Stimulated activated CD4-positive, alpha-beta T cell treated with anti-CD3 and anti-CD28 coated beads, TNF-alpha, amount 100 ng/mL, for 24 hours (primary cell): ENCODE measurements around the gene TMEM183A.

Source experiments
- DNase-seq, 3 experiments: peaks; one replicate each; pipeline ENCODE4 v3.0.0-alpha.2; 2020; ENCODE audit warnings: low read depth in 3 of 3

TMEM183A gene

GRCh38 chr1:203045821-203046594, 38.8 kb downstream of the TMEM183A start:
- no peak for DNase-seq

GRCh38 chr1:203046984-203047630, 39.9 kb downstream of the TMEM183A start:
- no peak for DNase-seq

- no peak for DNase-seq
Measured at GRCh38 chr1:203048086-203048485, 40.9 kb downstream of the TMEM183A start.

GRCh38 chr1:203048555-203049051, 41.4 kb downstream of the TMEM183A start:
- no peak for DNase-seq

- no peak for DNase-seq
Measured at GRCh38 chr1:203049077-203049476, 41.9 kb downstream of the TMEM183A start.

GRCh38 chr1:203049576-203050180, 42.5 kb downstream of the TMEM183A start:
- no peak for DNase-seq

GRCh38 chr1:203050826-203051225, 43.7 kb downstream of the TMEM183A start:
- DNase-seq: no peak

GRCh38 chr1:203051841-203052324, 44.7 kb downstream of the TMEM183A start:
- DNase-seq: no peak

GRCh38 chr1:203052601-203053000, 45.4 kb downstream of the TMEM183A start:
- DNase-seq: no peak

- no peak for DNase-seq
Measured at GRCh38 chr1:203054184-203054583, 47.0 kb downstream of the TMEM183A start.

GRCh38 chr1:203054642-203055041, 47.5 kb downstream of the TMEM183A start:
- DNase-seq: no peak

- DNase-seq: no peak
Measured at GRCh38 chr1:203055161-203055799, 48.1 kb downstream of the TMEM183A start.

- DNase-seq: no peak
Measured at GRCh38 chr1:203056012-203056411, 48.8 kb downstream of the TMEM183A start.

GRCh38 chr1:203056516-203056915, 49.3 kb downstream of the TMEM183A start:
- no peak for DNase-seq

- no peak for DNase-seq
Measured at GRCh38 chr1:203057911-203058675, 50.9 kb downstream of the TMEM183A start.

- DNase-seq: no peak
Measured at GRCh38 chr1:203058676-203058935, 51.4 kb downstream of the TMEM183A start.

GRCh38 chr1:203059485-203059884, 52.3 kb downstream of the TMEM183A start:
- no peak for DNase-seq

- no peak for DNase-seq
Measured at GRCh38 chr1:203060115-203060514, 52.9 kb downstream of the TMEM183A start.

GRCh38 chr1:203063287-203063686, 56.1 kb downstream of the TMEM183A start:
- DNase-seq: no peak

GRCh38 chr1:203065191-203065590, 58.0 kb downstream of the TMEM183A start:
- no peak for DNase-seq

GRCh38 chr1:203065986-203066385, 58.8 kb downstream of the TMEM183A start:
- DNase-seq: no peak

GRCh38 chr1:203066965-203067364, 59.8 kb downstream of the TMEM183A start:
- DNase-seq: no peak
